GM21619 (cell line): ENCODE measurements around the gene VWA8.
"Not testable (repeated sequence)": the region's sequence is repeated elsewhere in the genome, so short reads cannot be mapped to it uniquely, and the experiment has no call there.

Source experiments
- ATAC-seq: cut with Tn5 transposase; IDR thresholded peaks from one replicate; pipeline ENCODE4 v1.9.1; 2021; ENCODE audit not compliant: unreplicated experiment

VWA8 gene

DNA sequence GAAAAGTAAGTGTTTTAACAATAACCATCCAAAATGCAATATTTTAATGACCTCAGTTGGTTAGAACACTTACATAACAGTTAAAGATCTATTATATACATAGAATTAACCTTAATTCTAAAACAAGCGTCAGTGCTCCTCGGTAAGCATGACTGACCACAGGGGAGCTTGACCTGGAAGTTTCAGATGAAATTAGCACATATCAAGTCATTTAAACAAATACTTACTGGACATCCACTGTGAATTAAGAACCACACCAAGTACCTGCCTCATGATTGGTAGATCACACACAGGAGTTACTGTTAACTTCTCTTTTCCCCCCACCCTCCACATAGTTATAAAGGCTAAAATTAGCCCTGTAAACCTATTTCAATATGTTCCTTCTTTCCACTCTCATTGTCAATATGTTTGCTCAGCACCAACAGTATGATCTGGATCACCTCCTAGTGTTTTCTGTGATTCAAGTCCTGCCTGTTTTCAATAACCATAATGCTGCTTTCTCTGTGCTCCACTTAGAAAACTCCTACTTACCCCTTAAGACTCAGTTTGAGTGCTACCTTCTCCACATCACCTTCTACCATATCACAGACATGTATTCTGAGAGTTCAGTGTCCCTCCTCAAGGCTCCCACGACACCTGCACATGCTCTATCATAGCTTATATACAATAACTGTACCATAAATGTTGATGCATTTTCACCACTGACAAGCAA is 209.0 kb downstream of the VWA8 start:
- no peak for ATAC-seq

DNA sequence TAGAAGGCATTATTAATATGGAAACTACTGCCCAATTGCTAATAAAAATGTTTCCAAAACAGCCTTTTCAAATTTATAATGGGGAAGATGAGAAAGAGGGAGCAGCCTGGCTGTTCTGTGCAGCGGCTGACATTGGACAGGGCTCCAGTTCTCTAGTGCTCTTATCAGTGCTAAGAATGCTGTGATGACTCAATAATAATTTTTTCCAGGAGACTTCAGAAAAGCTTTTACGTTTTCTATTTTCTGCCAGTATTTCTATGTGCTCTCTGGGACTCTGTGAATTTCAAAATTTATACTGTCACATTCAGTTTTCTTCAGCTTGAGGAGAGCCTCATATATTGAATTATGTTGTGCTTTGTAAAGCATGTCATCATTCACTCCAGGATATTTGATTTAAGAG is 209.6 kb downstream of the VWA8 start:
- ATAC-seq = no peak

DNA sequence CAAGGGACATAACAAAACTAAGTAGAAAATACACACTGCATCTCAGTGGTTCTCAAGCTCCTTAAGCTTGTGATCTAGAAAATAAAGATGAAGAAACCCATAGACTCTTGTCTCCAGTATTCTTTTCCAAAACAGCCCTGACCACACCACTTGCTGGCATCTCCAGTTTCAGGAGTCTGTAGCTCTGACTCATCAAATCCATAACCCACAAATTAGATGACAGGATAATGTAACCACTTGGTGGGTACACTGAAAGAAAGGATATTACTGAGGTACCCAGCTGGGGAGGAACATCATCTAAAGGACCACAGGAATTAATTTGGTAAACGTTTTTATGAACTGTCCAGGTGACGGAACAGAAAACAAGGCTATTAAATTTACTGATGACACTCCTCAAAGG is 214.7 kb downstream of the VWA8 start:
- ATAC-seq = no peak

DNA sequence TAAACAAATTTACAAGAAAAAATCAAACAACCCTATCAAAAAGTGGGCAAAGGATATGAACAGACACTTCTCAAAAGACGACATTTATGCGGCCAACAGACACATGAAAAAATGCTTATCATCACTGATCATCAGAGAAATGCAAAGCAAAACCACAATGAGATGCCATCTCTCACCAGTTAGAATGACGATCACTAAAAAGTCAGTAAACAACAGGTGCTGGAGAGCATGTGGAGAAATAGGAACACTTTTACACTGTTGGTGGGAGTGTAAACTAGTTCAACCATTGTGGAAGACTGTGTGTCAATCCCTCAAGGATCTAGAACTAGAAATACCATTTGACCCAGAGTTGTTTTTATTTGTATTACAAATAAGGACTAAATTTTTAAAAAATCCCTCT is 215.4 kb downstream of the VWA8 start:
- ATAC-seq = not testable (repeated sequence)

DNA sequence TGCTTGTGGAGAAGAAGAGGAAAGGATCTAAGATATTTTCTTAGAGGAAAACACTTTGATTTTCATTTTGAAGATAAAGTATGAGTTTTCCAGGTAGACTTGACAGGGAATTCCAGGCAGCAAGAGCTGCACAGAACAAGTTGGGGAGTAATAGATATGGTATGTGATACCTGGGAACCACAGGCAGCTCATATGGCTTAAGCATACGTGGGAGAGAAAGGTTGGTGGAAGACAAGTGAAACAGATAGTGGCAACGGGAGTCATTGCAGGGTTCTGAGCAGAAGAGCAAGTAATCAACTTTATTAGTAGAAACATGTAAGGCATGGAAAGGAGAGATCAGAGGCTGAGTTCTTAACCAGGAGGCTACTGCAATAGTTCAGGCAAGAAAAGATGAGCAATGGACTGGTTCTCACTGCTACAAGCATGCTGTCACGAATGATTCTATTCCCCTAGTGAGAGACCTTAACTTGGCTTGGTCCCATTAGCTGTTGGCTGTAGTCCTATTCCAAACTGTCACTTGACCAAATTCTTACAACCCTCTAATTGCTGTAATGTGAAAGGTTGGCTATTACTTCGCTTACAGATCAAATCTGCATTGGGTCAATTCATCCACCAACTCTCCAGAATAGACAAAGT is 217.9 kb downstream of the VWA8 start:
- no peak for ATAC-seq

DNA sequence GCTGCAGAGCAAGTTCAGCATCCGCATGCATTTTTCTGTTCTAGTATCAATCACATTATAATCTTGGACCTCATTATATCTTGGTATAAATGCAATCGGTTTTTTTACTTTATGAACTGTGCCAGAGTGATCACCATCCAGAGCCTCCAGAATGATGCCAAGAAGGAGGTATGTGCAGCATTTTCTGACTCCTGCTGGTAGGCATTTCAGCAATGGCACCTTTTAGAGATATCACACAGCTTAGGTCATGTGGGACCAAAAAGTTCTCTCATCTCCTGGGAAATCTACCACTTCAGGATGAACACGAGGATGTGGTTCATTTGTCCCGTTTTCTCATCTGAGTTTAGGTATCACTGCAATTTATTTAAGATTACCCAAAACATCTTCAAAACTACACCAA is 220.4 kb downstream of the VWA8 start:
- ATAC-seq = no peak

DNA sequence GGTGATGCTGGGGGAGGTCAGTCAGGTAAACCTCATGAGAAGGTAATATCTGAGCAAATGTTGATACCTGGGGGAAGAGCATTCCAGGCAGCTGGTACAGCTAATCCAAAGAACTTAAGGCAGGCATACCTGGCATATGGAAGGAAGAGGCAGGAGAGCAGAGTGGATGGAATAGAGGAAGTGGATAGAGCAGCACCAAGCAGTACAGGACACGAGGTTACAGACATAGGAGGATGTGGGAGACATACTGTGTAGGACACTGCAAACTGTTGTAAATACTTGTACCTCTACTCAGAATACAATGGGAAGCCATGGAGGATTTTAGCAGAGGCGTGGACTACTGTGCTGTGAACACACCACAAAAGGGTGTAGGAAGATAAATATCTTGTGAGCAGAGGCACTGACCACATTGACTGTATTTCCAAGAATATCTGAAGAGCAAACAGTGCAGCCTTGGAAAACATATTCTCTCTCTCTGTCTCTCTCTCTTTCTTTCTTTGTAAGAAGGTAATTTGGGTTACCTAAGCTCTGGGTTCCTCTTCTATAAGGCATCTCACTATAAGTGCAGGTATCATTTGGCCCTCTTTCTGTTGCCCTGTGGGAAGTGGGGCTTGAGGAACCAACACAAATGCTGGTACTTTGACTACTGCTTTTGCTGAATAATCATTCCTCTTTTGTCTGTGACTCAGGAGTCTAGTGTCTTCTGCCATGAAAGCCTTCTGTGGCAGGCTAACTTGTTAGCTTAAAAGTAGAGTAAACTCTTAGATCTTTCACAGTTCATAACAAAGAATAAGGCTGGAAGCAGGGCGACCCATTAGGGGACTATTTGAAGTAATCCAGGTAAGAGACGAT is 238.0 kb downstream of the VWA8 start:
- ATAC-seq = no peak

DNA sequence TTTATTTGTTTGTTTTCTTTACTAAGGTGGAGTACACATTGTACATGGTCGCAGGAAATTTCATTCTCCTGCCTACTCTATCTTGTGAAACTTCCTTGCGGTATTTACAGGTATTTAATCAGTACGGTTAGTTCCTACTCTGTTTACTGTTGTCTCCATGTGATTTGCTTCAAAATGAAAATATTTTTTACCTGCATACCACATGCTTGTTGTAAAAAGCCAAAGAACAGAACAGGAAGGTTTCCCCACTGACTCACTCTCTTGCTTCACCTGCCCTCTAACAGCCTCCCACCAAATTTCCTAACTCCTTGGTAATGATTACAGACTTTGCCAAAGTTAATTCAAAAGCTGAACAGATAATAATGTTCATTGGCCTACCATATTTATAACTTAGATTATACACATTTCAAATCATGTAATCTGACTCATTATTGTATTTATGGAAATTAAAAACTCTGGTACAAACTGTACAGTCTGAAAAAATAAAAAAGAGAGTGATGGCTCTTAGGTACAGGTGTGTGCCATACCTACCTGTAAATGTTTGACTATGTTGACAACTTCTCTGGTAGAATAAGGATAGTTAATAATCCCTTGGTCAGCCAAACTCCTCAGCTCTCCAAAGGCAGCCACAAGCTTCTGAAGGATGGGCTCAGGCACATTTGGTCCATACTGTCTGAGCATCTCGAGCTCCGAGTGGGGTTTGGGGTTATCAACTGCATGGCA is 239.9 kb downstream of the VWA8 start:
- ATAC-seq = no peak

DNA sequence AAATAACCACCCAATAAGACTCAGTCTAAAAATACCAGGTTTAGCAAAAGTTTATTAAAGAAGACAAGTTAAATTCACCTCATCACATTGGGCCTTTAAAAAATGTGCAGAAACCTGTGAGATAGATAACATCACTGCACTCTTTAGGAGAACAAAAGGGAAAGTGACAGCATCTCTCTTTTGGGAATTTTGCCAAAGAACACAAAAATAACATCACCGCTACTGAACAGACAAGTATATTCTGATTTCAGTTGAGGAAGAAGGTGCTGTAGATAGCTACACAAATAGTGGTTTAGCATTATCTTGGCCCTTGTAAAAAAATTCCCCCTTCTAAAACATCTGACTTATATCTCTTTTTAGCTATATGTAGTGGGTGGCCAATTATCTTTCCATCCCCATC is 244.7 kb downstream of the VWA8 start:
- no peak for ATAC-seq

DNA sequence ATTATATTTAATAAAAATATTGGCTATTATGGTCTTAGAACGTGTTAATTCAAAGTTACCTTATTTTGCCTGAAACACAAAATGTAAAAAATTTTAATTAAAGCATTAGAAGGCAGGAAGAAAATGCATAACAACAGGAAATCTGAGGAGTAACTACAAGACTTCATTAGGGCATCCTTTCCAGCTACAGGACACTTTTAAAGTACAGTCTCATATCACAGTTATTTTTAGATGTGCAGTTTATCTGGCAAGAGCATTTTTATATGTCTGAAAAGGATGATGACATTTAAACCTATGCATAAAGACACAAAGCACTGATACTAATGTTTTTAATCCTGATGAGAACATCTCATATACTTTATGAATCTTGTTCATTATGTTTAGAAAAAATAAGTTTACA is 247.5 kb downstream of the VWA8 start:
- ATAC-seq = no peak

DNA sequence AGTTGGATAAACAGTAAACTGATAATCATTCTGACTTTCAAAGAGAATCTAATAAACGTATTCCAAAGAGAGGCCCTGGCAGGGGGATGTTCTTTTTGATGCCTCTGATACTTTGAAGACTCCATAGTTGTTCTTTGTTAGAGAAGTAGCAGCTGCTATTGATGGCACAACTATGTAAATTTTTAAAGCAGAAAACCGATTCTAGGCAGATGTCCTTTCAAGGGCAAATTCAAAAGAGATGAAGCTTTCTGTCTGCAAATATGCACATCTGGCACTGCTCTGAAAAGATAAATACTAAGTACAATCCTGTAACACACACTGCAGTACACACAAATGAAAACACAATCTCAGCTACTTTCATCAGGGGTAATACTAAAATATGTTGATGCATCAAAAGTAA is 250.1 kb downstream of the VWA8 start:
- ATAC-seq = no peak

DNA sequence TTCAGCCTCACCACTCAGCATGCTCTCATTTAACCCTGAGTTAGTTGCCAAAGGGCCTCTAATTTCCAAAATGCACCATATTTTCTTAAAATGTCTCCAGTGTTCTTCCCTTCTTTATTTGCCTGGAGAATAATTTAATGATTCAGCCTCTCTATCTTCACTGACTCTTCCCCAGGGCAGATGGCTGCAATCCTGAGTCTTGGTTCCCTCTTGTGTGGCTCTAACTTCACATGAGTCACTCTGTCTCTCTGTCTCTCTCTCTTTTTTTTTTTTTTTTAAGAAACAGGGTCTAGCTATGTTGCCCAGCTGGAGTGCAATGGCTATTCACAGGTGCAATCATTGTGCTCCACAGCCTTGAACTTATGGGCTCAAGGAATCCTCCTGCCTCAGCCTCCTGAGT is 251.4 kb downstream of the VWA8 start:
- ATAC-seq = no peak

DNA sequence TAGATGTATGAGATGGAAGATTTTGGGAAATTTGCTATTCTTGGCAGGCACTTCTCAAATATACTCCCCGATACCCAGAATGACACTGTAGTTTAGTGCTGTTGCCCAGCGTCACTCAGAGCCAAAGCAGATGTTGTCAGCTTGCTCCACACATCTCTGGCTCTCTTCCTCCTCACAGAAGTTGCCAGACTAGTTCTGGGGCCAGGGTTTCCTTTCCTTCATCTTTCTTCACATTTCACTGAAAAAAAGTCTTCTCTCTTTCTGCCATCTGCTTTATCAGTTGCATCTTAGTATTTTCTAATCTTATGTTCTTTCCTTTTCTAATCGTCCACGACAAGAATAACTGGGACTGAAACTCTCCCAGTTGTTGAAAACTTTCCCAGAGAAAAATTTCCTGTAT is 252.2 kb downstream of the VWA8 start:
- ATAC-seq = no peak

DNA sequence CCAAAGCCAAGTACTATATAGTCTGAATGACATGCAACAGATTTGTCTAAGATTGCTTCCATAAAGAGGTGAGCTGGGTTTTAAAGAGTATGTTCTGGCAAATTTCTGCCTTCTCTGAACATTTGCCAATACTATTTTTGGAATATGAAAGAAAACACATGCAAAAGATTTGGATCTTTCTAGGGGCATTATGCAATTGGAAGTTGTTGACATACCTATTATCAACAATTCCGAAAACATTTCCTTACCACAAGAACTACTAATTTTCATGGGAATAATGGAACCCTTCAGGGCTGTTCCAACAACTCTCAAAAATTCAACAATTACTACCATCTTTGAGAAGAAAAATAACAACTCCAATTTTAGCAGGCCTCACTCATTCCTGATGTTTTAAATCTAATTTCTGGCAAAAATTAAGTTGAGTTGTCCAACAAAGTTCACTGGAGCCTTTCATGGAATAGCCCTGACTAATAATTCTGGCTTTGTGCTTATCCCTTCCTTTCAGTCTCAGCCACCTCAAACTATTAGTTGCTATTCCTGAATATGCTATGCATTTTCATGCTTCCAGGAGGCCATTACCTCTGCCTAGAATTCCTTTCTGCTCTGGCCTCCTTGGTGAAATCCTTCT is 253.6 kb downstream of the VWA8 start:
- ATAC-seq = no peak

DNA sequence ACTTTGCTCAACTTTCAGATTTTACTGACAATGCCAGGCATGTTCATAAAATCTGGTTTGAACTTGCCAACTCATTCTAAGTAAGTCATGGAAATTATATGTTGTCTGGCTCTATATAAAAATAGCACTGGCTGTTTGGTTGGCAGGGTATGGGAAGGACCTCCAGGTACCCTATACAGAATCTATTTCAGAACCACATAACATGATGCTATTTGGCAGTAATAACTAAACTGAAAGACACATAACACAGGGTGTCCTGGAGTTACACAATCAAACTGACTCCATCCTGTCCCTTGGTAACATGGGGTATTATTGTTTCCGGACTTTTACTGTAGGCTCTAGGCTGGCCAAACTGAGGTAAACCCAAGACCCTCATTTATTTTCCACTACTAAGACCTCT is 254.8 kb downstream of the VWA8 start:
- no peak for ATAC-seq

DNA sequence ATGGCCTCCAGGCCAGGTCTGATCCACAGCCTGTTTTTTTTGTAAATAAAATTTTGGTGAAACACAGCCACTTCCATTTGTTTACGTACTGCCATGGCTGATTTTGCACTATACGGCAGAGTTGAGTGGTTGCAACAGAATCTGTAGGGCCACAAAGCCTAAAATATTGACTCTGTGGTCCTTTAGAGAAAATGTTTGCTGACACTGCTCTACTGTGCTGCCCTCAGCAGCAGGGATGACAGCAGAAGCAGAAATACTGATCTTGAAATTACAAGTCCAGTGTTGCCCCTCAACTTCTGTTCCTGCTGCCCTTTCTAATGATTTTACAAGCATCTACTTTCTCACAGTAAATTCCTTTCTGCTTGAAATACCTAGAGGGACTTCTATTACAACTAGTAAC is 258.4 kb downstream of the VWA8 start:
- ATAC-seq = no peak

DNA sequence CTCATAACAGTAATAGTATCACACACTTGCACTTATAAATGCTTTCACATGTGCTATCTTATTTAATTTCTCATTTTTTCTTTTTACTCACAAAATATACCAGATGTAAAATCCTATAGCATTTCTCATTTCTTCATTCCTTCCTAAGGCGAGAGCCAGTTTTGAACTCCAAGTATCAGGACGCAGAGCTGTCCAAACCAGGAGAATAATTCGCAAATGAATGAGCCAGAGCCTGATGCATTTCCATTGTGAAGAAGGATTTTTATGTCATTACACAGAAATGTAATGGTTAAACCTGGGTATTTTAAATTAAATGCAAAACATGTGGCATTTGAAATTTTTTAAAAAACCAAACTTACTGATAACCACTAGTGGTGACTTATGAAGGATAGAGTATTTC is 259.2 kb downstream of the VWA8 start:
- no peak for ATAC-seq

DNA sequence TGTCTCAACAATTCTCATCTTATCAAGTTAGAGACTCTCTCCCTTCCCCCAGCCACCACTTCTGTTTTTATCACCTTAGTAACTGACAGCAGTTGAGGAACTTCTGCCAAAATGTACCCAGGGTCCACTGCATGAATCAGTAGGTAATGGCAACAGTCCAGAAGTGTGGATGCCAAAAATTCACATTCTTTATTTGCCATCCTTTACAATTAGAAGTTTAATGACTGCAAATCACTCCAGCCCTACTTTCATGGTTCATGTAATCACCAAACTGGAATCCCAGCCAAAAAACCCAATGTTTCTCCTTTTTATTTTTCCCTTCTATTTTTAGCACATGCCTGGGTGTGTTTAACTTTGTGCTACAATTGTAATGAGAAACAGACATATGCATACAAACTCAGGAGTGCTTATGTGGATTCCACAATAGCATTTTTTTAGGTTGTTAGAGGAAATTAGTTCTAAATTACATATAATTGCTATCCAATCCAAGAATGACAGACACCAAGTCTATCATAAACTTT is 260.1 kb downstream of the VWA8 start:
- no peak for ATAC-seq

DNA sequence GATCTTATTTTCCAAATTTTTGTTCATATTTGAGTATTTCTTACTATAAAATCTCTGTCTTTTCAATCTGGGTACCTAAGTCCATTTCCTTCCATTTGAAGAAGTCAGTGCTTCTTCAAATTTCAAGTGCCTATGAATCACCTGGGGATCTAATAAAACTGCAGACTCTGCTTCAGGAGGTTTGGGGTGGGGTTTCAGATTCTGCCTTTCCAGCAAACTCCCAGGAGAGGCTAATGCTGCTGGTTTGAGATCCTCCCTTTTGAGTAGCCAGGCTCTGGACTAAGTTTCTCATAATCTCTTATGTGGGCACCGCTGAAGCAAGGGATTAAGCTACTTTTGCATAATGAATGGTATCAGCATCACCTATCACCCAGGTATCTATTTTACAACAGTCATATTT is 261.1 kb downstream of the VWA8 start:
- ATAC-seq = no peak

DNA sequence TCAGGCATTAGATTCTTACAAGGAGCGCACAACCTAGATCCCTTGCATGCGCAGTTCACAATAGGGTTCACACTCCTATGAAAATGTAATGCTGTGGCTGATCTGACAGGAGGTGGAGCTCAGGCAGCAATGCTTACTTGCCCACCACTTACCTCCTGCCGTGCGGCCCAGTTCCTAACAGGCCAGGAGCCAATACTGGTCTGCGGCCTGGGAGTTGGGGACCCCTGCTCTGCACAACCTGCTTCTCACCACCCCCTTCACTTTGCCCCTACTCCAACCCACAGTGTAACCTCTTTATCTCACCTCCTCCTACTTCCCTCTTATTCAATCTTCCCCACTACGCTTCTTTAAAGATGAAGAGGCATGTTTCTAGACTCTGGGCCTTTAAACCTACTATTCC is 263.3 kb downstream of the VWA8 start:
- no peak for ATAC-seq
